GM19043 (cell line): Measurements from ENCODE around the gene MMP17.

Experiments used
- ATAC-seq: cut with Tn5 transposase; IDR thresholded peaks from one replicate; pipeline ENCODE4 v1.9.1; 2021; ENCODE audit warnings: low read depth; ENCODE audit not compliant: unreplicated experiment

MMP17 gene

GRCh38 chr12:131827961-131828534 is at the start of gene MMP17:
TSS of gene MMP17 (plus strand) at chr12:131828393. CDS start at chr12:131828495, 102 bp downstream.
- ATAC-seq, result peak; percentile 53

GRCh38 chr12:131779027-131779426 is 49.2 kb upstream of the MMP17 start:
- no peak for ATAC-seq

- no peak for ATAC-seq
Observed at GRCh38 chr12:131782061-131782460, 46.1 kb upstream of the MMP17 start.

GRCh38 chr12:131783915-131784541 is 44.2 kb upstream of the MMP17 start:
- ATAC-seq, result peak; percentile 72

- ATAC-seq, result no peak
Observed at GRCh38 chr12:131784909-131785762, 43.1 kb upstream of the MMP17 start.

- no peak for ATAC-seq
Observed at GRCh38 chr12:131785763-131786330, 42.3 kb upstream of the MMP17 start.

GRCh38 chr12:131786331-131786730 is 41.9 kb upstream of the MMP17 start:
- no peak for ATAC-seq

GRCh38 chr12:131787143-131787660 is 41.0 kb upstream of the MMP17 start:
- ATAC-seq, result no peak

- no peak for ATAC-seq
Observed at GRCh38 chr12:131788070-131788469, 40.1 kb upstream of the MMP17 start.

GRCh38 chr12:131789638-131790037 is 38.6 kb upstream of the MMP17 start:
- no peak for ATAC-seq

GRCh38 chr12:131793243-131794022 is 34.8 kb upstream of the MMP17 start:
- no peak for ATAC-seq

- ATAC-seq, result no peak
Observed at GRCh38 chr12:131794061-131794460, 34.1 kb upstream of the MMP17 start.

- no peak for ATAC-seq
Observed at GRCh38 chr12:131794573-131794972, 33.6 kb upstream of the MMP17 start.

GRCh38 chr12:131795064-131795463 is 33.1 kb upstream of the MMP17 start:
- ATAC-seq, result no peak

- ATAC-seq, result no peak
Observed at GRCh38 chr12:131795690-131796410, 32.3 kb upstream of the MMP17 start.

GRCh38 chr12:131796411-131796736 is 31.8 kb upstream of the MMP17 start:
- ATAC-seq, result no peak

GRCh38 chr12:131796754-131797587 is 31.2 kb upstream of the MMP17 start:
- no peak for ATAC-seq

GRCh38 chr12:131797588-131797934 is 30.6 kb upstream of the MMP17 start:
- no peak for ATAC-seq

- ATAC-seq, result no peak
Observed at GRCh38 chr12:131799195-131799594, 29.0 kb upstream of the MMP17 start.
